Glutamatergic neuron (in vitro differentiated cells): ENCODE measurements around the gene CBLB. TPM values are rescaled to one million over a fixed set of nuclear protein-coding genes. Genes with fewer than 3 reads are reported as not detected.

Source experiments
- DNase-seq: peaks from one replicate; pipeline ENCODE4 v3.0.0; 2022
- H3K27ac Mint-ChIP-seq: one replicate; pipeline ENCODE4 v1.8.0; 2020; ENCODE audit warnings: mild to moderate bottlenecking, mixed read lengths, inconsistent platforms; ENCODE audit not compliant: unreplicated experiment
- H3K27me3 Mint-ChIP-seq: one replicate; pipeline ENCODE4 v1.8.0; 2020; ENCODE audit warnings: mild to moderate bottlenecking, moderate library complexity, mixed read lengths, inconsistent platforms; ENCODE audit not compliant: unreplicated experiment
- H3K36me3 Mint-ChIP-seq: one replicate; pipeline ENCODE4 v1.8.0; 2020; ENCODE audit warnings: mild to moderate bottlenecking, mixed read lengths, inconsistent platforms; ENCODE audit not compliant: unreplicated experiment
- H3K4me1 Mint-ChIP-seq: one replicate; pipeline ENCODE4 v1.8.0; 2020; ENCODE audit warnings: mild to moderate bottlenecking, low read depth, mixed read lengths, inconsistent platforms; ENCODE audit not compliant: unreplicated experiment
- H3K4me3 Mint-ChIP-seq: one replicate; pipeline ENCODE4 v1.8.0; 2020; ENCODE audit warnings: mild to moderate bottlenecking, mixed read lengths, inconsistent platforms; ENCODE audit not compliant: unreplicated experiment
- H3K9me3 Mint-ChIP-seq: one replicate; pipeline ENCODE4 v1.8.0; 2020; ENCODE audit warnings: mild to moderate bottlenecking, moderate library complexity, mixed read lengths, inconsistent platforms; ENCODE audit not compliant: unreplicated experiment
- total RNA-seq: library from RNA; stranded (reverse); fragmentation: NEBNext Ultra II Directional; extraction: Animal tissue kit (Norgen Biotek cat#: 25700); gene quantifications from one replicate; pipeline ENCODE4 v1.2.1, GENCODE V29; 2021; ENCODE audit not compliant: unreplicated experiment
- TF ChIP-seq, protein P1 (sequence below): fragments of 200-600 bp; sonication (generic); IDR thresholded peaks from one replicate; pipeline ENCODE4 v1.5.0; 2021; ENCODE audit not compliant: partially characterized antibody, unreplicated experiment

CBLB gene
- total RNA-seq, 1 donor from 2014 or later = 269 TPM

DNA sequence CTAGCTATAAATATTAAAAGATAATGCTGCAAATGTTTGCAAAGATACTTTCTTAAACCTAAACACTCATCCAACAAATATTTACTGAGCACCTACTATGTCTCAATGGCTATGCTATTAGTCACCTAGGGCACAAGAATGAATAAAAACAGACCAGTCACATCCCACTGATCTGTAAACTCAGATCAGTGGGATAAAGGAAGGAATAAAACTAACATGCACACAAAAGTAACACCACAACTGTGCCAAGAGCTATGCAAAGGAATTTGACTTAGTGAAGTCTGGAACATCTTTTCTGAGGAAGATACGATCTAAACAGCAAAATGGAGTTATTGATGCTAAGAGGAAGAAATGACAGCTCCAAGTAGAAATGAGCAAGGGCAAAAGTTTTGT lies 56.6 kb downstream of the CBLB start:
- H3K27ac Mint-ChIP-seq = no peak overlapping the region
- H3K4me1 Mint-ChIP-seq = peaks cover 11% of the 10 kb centered on the region
- H3K36me3 Mint-ChIP-seq = peaks cover 5% of the 10 kb centered on the region
- no peaks in the 10 kb centered on the region for H3K27me3 Mint-ChIP-seq
- TF ChIP-seq, protein P1, sequence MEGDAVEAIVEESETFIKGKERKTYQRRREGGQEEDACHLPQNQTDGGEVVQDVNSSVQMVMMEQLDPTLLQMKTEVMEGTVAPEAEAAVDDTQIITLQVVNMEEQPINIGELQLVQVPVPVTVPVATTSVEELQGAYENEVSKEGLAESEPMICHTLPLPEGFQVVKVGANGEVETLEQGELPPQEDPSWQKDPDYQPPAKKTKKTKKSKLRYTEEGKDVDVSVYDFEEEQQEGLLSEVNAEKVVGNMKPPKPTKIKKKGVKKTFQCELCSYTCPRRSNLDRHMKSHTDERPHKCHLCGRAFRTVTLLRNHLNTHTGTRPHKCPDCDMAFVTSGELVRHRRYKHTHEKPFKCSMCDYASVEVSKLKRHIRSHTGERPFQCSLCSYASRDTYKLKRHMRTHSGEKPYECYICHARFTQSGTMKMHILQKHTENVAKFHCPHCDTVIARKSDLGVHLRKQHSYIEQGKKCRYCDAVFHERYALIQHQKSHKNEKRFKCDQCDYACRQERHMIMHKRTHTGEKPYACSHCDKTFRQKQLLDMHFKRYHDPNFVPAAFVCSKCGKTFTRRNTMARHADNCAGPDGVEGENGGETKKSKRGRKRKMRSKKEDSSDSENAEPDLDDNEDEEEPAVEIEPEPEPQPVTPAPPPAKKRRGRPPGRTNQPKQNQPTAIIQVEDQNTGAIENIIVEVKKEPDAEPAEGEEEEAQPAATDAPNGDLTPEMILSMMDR = no peak
- H3K4me3 Mint-ChIP-seq = no peak overlapping the region
- H3K9me3 Mint-ChIP-seq = peaks cover 1% of the 10 kb centered on the region
- DNase-seq = no peak

DNA sequence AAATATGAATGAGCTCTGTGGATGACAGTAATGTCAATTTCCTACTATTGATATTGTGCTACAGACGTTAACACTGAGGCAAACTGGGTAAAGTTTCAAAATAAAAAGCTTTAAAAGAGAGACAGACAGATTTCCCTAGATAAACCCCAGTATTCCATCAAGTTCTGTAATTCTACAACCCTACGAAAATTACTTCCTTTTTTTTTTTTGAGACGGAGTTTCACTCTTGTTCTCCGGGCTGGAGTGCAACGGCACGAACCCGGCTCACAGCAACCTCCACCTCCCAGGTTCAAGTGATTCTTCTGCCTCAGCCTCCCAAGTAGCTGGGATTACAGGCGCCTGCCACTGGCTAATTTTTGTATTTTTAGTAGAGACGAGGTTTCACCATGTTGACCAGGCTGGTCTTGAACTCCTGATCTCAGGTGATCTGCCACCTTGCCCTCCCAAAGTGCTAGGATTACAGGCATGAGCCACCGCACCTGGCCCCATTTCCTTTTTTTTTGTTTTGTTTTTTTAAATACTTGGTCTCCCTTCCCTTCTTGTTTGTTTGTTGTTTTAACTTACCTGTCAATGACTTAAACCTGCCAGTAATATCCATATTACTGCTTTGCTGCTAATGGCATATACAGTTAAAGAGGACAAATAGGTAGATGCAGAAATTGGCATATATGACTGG lies 57.2 kb downstream of the CBLB start:
- DNase-seq = no peak
- no peak overlapping the region for H3K27ac Mint-ChIP-seq
- H3K27me3 Mint-ChIP-seq = no peaks in the 10 kb centered on the region
- peaks cover 11% of the 10 kb centered on the region for H3K4me1 Mint-ChIP-seq
- peaks cover 5% of the 10 kb centered on the region for H3K36me3 Mint-ChIP-seq
- peaks cover 1% of the 10 kb centered on the region for H3K9me3 Mint-ChIP-seq
- no peak overlapping the region for H3K4me3 Mint-ChIP-seq
- TF ChIP-seq, protein P1 = no peak

DNA sequence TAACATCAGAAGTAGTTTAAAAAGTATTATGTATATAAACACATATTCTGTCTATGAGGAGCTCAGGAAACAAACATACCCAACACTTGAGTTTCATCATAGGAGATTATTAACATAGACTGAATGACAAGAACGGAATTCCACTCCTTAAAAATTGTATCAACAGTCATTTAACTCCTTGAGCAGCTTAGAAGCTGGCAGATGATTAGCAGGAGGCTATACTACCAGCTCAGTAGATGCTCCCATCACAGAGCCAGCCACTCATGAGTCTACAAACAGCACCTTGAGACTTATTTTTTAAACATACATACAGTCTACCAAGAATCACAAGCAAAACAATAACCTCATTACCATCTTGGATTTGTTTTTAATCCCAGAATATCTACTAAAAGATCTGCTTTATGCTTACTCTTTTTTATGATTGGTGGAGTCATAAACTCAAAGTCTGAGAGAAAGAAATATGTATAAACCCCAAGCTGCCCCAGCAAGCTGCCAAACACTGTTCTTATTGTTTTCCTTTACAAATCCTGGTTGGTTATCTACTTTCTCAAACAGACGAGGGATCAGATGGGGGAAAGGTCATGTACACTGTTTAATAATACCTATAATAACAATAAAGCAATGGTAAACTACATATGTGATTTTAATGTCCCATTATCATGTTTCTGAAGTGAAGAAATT lies 59.5 kb downstream of the CBLB start:
- no peaks in the 10 kb centered on the region for H3K27me3 Mint-ChIP-seq
- peaks cover 4% of the 10 kb centered on the region for H3K9me3 Mint-ChIP-seq
- H3K4me3 Mint-ChIP-seq = no peak overlapping the region
- H3K36me3 Mint-ChIP-seq = no peaks in the 10 kb centered on the region
- TF ChIP-seq, protein P1 = no peak
- no peak for DNase-seq
- no peak overlapping the region for H3K27ac Mint-ChIP-seq
- H3K4me1 Mint-ChIP-seq = peaks cover 14% of the 10 kb centered on the region

DNA sequence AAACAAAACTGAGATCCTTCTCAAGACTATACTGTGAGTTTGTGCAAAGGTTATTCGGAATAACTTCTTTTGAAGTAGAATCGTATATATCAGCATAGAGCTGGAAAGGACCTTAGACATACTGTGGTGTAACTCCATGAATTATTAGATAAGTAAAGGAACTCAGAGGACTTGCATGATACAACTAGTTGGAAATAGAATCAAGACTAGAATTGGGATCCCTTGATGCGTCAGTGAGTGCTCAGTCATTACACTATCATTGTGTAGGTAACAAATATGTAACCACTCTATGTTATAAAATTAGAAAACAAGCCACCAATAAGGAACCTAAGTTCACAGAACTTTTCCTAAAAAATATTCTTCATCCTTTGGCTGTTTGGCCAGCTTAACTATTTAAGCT lies 61.1 kb downstream of the CBLB start:
- no peaks in the 10 kb centered on the region for H3K36me3 Mint-ChIP-seq
- H3K4me1 Mint-ChIP-seq = peaks cover 16% of the 10 kb centered on the region
- peaks cover 4% of the 10 kb centered on the region for H3K9me3 Mint-ChIP-seq
- no peak overlapping the region for H3K27ac Mint-ChIP-seq
- TF ChIP-seq, protein P1 = no peak
- H3K4me3 Mint-ChIP-seq = no peak overlapping the region
- DNase-seq = no peak
- no peaks in the 10 kb centered on the region for H3K27me3 Mint-ChIP-seq

DNA sequence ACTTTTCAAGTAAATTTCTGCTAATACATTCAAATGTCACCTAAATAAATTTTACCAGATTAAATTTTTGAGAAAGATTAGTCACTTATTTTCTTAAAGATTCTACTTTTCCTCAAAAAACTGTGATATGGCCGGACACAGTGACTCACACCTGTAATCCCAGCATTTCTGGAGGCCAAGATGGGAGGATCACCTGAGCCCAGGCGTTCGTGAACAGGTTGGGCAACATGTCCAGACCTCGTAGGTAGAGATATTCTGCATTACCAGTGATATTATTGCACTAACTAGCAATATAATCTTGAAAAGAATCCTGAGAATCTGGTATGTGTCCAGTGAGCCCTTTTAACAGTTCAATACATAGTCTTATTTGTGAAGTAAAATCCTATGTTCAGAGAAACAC lies 61.7 kb downstream of the CBLB start:
- no peaks in the 10 kb centered on the region for H3K27me3 Mint-ChIP-seq
- no peaks in the 10 kb centered on the region for H3K36me3 Mint-ChIP-seq
- H3K4me3 Mint-ChIP-seq = no peak overlapping the region
- H3K9me3 Mint-ChIP-seq = peaks cover 4% of the 10 kb centered on the region
- no peak for DNase-seq
- peaks cover 21% of the 10 kb centered on the region for H3K4me1 Mint-ChIP-seq
- no peak overlapping the region for H3K27ac Mint-ChIP-seq
- TF ChIP-seq, protein P1 = no peak
